Left renal cortex interstitium (tissue), 4 donors: ENCODE measurements around the gene PIGZ. TPM values are rescaled to one million over a fixed set of nuclear protein-coding genes. Genes with fewer than 3 reads are reported as not detected.

Experiments
- DNase-seq, 4 donors: peaks; one replicate each; pipeline ENCODE4 v3.0.0-alpha.2; 2013; ENCODE audit warnings: low read depth in 4 of 4, low spot score in 2 of 4, missing footprints in 1 of 4
- polyA plus RNA-seq, 4 donors: library from polyadenylated mRNA; unstranded; fragments of 120-200 nt; gene quantifications; one replicate each; pipeline ENCODE4 v1.2.1, GENCODE V29; 2013; ENCODE audit not compliant: insufficient read length in 4 of 4

PIGZ gene
- polyA plus RNA-seq, 4 donors, result 1.2 to 2.9 (median 2.1) TPM

DNA sequence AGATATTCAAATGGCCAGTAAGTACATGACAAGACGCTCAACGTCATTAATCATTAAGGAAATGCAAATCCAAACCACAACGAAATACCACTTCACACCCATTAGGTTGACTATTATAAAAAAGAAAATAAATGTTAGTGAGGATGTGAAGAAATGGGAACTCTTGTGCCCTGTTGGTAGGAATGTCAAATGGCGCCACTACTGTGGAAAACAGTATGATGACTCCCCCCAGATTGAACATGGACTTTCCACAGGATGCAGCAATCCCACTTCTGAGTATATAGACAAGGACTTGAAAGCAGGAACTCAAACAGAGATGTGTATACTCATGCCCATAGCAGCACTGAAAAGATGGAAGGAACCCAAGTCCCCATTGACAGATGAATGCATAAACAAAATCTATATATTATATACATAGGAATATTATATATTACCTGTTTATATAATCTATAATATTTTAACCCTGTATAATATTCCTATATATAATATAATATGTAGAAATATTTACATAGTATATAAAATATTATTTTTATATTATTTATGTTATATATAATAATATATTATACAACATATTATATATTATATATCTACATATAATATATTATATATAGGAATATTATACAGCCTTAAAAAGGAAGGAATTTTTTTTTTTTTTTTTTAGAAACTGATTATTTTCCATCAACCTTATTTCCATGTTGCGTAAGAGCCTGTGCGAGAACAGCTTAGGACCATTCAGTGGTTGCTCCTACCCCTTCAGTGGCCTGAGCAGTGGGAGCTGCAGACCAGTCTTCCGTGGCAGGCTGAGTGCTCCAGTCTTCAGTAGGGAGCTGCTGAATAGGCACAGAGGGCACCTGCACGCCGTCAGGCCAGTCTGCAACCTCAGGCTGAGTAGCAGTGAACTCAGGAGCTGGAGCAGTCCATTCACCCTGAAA lies 17.6 kb upstream of the PIGZ start:
- no peak for DNase-seq

DNA sequence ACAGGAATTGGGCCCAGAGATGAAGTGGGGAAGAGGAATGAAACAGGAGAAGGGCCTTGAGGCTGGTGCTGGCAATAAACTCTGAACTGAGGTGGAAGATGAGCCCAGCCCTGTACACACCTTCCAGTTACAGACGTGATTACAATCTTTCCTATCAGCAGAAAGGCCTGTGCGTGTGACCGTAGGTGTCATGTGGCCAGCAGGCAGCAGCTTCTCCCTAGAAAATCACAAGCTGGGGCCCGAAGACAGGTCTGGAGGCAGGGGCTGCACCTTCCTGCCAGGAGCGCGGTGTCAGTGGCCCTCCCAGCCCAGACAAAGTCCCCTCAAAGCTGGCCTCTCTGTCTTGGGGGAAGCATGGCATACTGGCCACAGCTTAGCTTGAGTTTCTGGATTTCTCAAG lies 16.7 kb upstream of the PIGZ start:
- no peak for DNase-seq

DNA sequence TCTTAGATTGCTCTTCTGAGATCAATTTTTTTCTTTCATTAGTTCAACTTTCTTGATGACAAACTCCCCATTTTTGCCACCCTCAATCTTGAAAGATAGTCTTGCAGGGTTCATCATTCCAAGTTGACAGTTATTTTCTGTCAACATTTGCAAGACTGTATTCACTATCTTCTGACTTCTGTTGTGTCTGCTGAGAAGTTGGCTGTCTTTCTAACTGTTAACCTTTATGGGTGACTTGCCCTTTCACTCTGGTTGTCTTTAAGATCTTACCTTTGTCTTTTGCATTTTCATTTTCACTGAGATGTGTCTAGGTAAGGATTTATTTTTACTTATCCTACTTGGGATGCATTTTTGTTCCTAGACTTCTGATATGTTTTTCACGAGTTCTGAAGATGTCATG lies 14.6 kb upstream of the PIGZ start:
- no peak for DNase-seq

DNA sequence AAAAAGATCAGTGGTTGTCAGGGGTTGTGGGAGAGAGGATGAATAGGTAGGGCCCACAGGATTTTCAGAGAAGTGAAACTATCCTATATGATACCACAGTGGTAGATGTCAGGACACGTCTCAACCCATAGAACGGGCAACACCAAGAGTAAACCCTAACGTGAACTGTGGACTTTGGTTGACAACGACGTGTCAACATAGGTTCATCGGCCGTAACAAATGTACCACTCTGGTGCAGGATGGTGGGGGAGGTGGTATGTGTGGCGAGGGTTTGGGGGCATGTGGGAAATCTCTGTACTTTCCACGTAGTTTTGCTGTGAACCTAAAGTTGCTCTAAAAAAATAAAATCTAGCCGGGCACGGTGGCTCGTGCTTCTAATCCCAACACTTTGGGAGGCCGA lies 13.0 kb upstream of the PIGZ start:
- DNase-seq, result no peak

DNA sequence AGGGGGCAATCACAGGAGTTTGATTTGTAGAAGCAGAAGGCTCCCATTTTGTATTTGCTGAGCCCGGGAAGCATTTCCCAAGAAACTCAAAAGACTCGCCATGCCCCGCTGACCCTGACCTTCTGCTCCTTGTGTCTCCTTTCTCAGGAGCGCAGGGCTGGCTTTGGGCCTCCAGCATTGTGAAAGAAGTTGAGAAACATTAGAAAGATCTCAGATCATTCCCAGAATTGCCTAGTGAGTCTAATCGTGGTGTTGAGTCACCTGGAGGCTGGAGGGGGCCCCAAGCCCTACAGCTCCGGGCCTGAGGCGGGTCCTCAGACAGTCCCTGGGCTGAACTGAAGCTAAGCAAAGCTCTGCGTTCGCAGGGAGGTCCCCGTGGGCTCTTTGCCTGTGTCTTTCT lies 10.9 kb upstream of the PIGZ start:
- no peak for DNase-seq

DNA sequence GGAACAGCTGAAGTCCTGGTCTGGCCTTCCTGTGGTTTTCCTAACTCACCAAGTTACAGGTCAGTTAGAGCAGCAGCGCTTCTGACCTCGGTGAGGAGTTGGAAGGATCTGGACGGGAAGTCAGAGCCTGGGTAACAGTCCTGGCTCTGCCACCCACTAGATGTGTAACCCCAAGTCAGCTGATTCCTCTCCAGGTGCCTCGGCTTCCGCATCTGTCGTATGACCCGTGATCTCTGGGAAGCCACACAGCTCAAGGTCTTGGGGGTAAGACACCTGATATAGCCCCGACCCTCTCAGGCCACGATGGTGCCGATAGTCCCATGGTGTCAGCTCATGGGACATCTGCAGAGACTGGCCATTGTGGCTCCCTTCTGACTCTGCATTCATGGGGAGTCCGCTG lies 8.3 kb upstream of the PIGZ start:
- DNase-seq, result no peak

DNA sequence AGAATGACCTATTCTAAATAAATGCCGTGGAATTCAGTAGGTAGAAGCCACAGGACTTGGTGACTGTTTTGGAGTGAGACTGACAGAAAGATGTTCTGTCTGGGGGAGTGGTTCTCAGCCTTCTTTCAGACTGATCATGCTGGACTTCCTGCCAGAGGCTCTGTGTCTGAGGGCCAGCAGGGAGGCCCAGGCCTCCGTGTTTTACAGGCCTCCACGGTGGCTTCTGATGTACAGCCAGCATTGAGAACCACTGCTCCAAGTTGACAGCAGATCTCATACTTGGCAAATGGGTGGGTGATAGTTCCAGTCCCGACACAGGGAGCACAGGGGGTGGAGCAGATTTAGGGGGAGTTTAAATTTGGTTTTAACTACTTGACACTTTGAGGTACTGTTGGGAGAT lies 6.7 kb upstream of the PIGZ start:
- DNase-seq, result no peak

DNA sequence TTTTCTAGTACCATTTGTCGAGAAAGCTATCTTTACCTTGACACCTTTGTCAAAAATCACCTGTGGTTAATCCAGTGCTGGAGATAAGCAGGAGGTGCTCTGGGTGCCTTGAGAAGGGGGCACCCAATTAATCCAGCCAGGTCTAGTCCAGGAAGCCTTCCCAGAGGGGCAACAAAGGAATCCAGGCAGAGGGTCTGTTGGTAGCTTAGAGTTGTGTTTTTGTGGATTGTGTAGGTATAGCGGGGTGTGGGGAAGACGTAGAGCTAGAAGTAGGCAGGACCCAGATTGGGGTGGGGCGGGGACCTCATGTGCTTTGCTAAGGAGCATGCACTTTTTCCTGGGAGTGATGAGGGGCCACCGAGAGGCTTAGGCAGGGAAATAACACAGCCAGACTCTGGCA lies 6.0 kb upstream of the PIGZ start:
- DNase-seq, result no peak

DNA sequence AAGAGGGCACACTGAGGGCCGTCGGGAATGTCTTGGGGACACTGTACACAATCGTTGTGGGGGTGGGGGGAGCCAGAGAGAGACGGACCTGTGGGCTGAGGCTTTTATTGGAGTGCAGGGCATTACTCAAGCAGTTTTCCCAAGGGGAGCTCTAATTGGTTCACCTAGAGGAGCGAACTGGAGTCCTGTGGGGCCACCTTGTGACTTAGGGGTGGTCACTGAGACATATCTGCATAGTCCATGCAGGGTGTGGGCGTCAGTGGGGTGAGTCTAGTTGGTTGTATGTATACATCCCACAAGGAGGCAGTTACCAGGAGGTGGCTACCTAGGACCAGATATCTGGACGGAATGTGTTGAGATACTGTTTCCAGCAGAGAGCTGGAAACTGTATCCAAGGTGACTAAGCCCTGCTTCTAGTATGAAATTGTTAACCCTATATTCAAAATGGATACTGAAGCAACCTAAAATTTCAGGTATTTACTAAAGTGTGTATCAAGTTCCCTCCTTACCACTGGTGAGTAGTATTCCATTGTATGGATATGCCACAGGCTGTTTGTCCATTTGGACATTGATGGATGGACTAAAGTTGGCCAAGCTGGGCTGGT lies 2.6 kb upstream of the PIGZ start:
- no peak for DNase-seq

DNA sequence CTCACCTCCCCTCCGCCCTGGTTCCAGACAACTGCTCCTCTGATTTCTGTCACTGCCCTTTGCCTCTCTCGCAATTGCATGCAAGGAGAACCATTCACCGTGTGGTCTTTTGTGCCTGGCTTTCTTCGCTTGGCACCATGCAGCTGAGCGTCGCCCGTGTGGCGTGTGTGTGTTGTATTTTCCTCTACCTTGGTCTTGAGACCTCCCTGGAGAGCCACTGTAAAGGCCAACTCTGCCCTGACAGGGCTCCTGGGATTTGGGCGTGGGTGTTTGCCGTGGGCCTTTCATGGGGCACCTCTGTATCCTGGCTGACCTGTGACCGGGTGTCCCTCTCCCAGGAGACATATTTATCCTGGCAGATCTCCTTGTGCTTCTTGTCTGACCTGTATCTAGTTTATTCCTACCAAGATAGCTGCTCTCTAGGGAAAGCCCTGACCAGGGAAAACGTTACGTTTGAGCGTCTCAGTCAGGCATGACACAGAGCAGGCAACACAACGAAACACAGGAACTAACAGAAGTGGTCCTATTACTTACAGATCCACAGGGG lies 2.0 kb upstream of the PIGZ start:
- DNase-seq, result no peak

DNA sequence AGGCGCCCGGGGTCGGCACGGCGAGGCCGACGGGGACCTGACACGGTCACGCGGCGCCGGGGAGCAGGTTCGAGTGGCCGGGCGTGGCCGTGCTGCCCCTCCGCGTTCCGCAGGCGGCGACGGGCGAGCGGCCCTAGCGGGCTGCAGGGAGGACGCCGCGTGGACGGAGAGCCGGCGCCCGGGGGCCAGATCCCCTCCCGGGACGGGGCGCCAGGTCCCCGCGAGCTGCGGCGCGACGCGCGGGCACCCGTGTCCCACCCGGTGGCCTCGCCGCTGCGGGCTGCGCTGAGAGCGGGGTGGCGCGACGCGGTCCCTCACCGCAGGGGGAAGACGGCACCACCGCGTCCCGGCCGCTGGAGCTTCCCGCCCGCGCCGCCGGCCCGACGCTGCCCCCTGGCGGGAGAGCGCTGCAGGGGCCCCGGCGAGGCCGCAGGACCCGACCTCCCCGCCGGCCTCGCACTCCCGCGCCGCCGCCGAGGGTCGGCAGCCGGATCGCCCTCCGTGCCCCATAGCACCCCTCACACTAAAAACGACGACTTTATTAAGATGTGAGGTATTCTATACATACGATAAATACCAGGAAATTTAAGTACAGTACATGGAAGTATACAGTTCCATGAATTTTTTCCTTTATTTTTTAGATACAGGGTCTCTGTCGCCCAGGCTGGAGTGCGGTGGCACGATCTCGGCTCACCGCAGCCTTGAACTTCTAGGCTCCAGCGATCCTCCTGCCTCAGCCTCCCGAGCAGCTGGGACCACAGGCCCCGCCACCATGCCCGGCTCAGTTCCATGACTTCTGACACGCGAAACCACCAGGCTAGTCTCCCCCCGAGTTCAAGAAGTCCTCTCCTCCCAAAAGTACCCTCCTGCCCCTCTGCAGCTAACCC lies 1.3 kb upstream of the PIGZ start:
- no peak for DNase-seq

DNA sequence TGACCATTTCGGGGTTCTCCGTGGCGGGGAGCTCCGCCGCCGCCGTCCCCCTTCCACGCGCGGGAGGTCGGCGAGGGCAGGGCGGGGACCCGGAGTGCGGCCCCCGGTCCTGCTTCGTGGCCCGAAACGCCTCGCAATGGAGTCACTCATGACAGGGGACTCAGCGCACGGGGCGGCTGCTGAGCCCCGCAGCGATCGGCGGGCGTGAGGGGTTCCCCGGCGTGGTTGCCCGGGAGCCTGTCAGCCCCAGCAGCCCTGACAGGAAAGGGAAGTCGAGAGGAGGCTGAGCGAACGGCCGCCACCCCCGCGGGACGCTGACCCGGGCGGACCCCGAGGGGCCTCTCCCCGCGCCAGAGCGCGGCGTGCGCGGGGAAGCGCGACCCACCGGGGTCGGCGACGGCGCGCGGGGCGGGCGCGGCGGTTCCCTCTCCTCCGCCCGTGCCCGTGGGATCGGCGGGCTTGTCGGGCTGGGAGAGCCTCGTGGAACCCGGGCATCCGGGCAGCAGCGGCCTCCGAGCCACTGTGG lies 564 bp upstream of the PIGZ start:
- DNase-seq, result no peak

DNA sequence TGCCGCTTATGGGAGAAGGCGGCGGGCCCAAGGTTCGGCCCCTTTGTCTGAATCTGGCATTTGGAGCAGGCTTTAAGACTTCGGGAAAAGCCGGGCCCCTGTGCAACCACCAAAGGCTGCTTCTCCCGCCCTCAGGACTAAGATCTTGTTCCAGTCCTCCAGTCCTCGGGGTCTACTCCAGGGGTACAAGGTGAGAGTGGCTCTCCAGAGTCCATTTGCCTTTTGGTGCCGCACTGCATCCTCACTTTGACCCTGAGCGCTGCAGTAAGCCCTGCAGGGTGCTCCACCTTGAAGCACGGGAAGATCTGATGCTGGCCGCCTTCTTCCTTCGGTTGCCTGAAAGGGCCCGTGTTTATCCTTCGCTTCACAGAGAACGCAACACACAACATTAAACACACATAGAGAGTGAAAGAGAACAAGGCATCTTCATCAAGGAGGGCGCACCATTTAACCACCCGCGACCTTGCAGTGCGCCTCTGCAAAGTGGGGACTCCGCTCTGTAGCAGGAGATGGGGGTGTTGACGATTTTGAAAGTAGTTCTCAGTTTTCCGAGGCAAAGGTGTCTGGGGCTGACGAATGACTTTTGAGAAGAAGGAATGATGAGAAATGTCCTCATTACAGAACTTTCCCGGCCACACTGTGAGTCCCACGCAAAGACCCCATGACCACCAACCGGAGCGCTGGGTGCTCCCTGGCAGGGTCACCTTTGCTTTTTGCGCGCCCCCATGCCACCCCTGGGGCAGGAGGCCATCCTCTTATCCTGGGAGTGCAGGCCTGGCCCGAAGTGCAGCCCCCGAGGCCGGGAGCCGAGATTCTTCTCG lies 1.0 kb downstream of the PIGZ start:
- no peak for DNase-seq

DNA sequence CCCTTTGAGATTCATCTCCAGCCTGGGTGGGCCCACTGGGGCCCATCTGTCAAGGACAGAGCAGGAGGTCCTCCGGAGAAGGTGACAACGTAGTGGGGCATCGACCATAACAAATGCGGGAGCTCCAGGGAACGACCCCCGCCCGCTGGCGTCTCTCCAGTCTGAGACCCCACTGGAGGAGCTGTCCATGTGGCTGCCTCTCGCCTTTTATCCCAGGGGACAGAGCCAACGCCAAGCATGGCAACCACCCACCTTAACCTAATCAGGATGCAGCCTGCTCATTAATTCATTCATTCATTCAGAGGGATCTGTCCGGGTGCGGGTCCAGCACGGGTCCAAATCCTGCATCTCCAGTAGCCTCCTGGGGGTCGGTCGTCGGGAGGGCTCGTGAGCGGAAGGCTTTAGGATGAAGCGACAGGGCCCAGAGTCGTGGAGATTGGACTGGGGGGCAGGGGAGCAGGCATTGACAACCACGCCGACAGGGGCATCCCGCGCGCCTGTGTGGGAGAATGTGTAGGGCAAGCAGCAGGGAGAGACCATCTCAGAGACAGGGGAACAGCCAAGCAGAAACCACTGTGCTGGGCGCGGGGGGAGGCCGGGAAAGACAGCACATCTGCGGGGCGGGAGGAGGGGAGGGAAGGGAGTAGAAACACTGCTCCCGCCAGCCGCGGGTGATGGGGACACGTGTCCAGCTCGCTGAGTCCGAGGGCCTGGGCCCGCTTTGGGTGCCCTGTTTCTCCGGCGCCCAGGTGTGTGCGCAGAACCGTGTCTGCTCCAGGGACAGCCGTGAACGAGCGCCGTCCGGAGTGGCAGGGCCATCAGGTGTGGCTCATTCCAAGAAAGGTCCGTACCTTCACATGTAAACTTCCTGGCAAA lies 1.9 kb downstream of the PIGZ start:
- no peak for DNase-seq

DNA sequence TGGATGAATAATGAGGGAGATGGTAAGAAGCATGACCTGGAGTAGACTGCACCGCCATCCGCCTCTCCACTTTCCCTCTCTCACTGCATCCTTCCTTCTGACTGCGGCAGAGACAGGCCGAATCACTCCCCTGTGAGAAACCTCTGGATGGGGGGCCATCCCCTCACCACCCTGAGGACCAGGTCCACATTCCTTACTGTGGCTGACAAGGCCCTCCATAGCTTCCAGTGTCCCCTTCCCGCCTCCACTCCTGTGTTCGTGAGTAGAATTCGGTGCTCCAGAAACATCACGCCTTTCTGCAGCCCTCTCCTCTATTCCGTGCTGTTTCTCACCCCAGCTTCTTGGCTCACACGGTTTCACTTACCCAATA lies 2.8 kb downstream of the PIGZ start:
- no peak for DNase-seq

DNA sequence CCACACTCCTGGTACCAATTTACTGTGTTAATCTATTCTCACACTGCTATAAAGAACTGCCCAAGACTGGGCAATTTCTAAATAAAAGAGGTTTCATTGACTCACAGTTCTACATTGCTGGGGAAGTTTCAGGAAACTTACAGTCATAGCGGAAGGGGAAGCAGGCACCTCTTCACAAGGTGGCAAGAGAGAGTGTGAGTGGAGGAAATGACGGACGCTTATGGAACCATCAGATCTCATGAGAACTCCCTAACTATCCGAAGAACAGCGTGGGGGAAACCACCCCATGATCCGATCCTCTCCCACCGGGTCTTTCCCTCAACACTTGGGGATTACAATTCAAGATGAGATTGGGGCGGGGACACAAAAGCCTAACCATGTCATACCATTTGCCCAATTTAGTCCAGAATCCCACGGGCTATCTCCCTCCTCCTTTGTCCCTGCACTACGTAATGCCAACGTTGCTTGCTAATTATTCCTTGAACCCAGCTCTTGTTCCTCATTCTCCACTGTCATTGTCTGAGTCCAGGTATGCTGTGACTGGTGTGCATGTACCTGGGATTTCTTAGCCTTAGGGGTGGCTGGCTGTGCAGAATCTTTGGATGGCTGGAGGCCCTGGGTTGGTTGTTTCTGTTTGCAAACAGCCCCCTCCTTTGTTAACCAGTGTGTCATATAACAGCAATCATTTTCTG lies 3.4 kb downstream of the PIGZ start:
- no peak for DNase-seq

DNA sequence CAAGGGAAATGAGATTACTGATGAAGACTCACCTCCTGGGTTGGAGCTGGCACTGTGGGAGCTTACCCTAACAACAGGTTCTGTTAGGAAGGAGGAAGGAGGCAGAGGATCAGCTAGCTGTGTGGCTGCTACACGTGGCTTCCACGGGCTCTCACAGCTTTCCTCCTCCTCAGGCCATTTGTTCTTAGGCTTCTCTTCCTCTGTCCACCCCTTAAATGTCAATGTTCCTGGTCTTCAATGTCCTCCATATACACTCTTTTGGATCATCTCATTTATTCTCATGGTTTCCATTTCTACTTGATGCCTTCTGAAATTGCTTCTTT lies 5.0 kb downstream of the PIGZ start:
- no peak for DNase-seq

DNA sequence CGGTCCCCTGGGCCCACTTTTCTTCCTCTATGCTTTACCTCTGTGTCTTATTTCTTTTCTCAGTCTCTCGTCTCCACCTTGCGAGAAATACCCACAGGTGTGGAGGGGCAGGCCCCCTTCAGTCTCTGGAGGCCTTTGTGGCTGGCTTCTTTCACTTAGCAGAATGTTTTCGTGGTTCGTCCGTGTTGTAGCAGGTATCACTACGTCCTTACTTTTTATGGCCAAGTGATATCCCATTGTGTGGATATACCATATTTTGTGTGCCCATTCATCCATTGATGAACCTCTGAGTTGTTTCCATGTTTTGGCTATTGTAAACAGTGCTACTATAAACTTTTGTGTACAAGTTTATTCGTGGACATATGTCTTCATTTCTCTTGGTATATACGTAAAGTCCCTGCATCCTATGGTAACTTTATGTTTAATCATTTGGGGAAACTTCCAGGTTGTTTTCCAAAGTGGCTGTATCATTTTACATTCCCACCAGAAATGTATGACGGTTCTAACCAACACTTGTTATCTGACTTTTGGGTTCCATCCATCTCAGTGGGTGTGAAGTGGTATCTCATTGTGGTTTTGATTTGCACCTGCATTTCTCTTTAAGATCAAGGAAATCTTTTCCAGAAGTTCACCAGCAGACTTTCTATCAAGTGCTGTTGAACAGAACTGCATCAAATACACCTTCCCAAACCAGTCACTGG lies 5.6 kb downstream of the PIGZ start:
- DNase-seq, result no peak
